Activated CD4-positive, alpha-beta T cell treated with anti-CD3 and anti-CD28 coated beads, Interleukin-2, Interleukin-6, amounts not matched to agents 100 ng/mL and 50 ng/mL, durations not matched to agents 16 hours and 8 hours (primary cell): ENCODE measurements around the gene NIPAL3.
"Not testable (repeated sequence)": the region's sequence is repeated elsewhere in the genome, so short reads cannot be mapped to it uniquely, and the experiment has no call there.

Experiments
- DNase-seq: peaks from one replicate; pipeline ENCODE4 v3.0.0-alpha.2; 2020

NIPAL3 gene

DNA sequence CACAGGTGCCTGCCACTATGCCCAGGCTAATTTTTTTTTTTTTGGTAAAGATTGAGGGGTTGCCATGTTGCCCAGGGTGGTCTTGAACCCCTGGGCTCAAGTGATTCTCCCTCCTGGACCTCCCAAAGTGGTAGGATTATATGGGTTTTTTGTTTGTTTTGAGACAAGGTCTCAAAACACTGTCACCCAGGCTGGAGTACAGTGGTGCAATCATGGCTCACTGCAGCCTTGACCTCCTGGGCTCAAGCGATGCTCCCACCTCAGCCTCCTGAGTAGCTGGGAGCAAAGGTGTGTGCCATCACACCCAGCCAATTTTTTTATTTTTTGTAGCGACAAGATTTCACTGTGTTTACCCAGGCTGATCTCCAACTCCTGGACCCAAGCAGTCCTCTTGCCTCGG lies 78.2 kb downstream of the NIPAL3 start:
- DNase-seq = no peak

DNA sequence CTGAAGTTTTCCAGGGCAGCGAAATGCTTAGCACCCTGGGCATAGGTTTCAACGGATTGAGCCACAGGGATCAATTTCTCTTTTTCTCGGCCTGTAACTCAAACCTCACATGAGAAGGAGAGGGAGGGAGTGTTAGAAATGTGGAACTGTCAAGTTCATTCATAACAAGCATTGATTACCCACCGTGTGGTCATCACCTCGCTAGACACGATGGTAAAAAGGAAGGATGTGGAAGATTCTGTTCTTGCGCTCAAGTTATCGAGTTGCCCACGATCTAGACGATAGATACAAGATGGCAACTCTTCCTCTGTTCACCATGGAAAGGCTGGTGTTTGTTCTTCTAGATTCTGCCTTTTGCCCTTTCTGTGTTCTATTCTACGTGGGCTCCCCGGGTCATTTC lies 83.0 kb downstream of the NIPAL3 start:
- no peak for DNase-seq

DNA sequence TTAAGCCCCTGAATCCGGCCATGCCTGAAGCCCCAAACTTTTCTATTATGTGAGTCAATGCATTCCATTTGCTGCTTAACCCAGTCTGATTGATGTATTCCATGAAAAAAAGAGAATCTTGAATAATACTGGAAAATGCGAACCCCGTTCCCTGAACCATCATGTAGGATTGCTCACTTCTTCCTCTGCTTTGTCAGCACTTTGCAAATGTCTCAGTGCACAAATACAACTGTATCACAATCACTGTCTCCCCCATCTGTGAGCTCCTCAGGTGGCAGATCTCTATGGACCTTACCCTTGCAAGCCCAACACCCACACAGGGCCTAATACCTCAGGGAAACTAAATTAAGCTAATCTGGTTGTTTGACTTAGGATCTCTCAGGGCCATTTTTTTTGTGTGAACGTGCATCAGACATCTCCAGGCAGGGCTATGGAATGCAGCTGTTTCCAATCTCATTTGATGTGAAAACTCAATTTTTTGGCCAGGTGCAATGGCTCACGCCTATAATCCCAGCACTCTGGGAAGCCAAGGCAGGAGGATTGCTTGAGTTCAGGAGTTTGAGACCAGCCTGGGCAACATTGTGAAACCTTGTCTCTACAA lies 84.9 kb downstream of the NIPAL3 start:
- no peak for DNase-seq

DNA sequence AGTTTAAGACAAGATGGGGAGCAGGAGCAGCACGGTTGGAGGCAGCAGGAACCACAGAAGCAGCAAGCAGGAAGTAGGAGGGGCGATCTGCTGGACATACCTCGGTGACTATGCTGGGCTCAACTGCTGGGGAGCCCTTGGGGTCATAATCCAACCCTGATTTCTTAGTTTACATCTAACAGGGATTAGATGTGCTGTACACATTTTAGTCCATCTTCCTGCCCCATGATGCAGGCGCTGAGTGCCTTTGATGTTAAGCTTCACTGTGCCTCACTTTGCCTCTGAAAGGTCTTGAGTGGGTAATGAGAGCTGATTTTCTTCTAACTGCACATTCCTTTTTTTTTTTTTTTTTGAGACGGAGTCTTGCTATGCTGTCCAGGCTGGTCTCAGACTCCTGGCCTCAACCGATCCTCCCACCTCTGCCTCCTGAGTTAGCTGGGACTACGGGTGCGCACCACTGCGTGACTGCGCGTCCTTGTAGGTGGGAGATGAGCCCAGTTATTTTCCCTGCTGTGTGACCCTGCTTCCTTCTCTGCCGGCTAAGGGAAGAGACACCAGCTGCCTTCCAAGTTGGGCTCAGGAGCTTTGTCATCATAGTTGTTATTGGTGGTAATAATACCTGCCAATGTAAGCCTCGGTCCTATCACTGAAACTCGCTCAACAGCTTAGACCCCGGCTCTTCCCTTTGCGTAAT lies 85.9 kb downstream of the NIPAL3 start:
- peak; percentile 69 for DNase-seq

DNA sequence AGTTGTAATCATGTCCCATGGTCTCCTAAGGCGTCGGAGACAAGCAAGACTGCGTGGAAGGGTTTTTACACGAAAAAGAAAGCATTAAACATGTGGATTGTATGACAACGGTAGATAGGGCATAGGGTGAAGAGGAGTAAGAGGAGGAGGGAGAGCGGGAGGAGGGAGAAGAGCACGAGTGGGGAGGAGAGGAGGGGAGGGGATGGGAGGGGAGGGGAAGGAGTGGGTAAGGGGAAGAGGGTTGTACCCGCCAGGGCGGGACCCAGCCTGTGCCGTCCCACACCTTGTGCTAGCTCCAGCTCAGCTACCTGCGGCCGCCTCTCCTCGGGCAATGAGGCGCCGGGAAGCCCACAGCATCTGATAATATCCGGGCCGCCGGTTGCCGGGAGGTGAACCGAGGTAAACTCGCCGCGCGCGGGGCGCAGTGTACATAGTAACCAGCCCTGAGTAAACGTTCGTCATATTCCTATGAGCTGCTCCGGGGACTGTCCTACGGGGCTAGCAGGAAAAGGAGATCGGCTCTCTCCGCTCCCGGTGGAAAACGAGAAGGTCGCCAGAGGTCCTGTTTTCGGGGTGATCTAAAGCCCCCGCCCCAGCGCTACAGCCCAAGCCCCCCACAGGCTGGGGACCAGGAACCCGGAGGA lies 86.6 kb downstream of the NIPAL3 start:
- peak; percentile 71 for DNase-seq

DNA sequence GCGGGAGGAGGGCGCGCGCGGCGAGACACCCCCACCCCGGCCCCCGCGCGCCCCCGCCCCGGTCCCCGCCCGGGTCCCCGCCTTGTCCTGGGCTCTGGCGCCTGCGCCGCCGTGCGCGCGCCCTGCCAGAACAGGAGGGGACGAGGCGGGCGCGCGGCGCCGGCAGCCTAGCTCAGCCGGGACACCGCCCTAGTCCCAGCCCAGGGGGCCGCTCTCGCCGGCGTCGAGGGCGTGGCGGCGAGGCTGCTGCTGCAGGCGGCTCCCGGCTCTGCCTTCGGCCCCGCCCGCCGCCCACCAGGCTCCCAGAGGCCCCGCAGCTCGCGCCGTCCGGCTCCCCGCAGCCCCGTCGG lies 87.1 kb downstream of the NIPAL3 start, which contains the start of gene RCAN3:
Gene RCAN3, plus strand, starts transcription at position 128 of the 350 bp plus-strand sequence. CDS start 11,537 bp downstream, outside the sequence.
- peak; percentile 94 for DNase-seq

DNA sequence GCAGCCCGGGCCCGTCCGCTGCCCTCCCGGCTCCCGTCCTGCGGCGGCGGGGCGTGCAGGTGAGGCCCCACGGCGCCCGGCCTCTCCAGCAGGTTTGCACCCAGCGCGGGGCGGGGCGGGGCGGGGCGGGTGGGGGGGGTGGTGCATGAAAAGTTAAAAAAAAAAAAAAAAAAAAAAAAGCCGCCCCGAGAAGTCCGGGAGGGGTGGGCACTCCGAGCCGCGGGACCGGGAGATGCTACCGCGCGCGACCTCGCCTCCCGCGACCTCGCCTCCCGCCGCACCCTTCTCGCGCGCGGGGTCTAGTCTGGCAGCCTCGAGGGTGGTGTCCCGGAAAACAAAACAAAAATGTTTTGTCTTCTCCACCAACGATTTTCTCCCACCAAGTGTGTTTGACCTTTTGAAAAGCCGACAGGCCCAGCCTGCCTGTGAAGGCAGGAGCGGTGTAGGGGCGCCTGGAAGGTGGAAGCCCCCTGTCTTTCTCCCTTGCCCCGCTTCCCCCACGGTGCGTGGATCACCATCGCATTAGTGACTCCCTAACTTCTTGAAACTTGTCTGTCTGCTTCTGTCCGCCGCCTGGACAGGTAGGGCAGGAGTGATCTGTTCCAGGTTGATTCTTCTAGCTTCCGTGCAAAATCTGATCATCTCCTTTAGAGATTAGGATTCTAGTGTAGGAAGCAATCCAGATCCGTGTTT lies 87.6 kb downstream of the NIPAL3 start:
- DNase-seq = no peak

DNA sequence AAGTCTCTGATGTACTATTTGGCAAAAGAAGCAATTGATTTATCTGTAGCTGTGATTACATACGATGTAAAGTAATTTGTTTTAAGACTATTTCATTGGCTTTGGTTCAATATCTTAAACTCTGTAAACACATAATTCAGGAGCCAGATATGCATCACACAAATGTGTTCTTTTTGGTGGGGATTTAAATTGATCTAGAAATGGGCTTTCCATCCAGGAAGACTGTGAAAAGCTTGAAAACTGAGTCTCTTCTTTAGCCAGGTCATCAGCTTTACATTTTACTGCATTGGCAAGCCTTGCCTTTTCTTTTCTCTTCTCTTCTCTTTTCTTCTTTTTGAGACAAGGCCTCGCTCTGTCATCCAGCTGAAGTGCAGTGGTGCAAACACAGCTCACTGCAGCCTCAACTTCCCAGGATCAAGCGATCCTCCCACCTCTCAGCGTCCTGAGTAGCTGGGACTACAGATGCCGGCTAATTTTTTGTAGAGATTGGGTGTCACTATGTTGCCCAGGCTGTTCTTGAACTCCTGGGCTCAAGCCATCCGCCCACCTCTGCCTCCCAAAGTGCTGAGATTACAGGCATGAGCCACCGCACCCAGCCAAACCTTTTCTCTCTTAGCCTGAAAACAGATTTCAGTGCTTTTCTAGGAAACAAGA lies 88.4 kb downstream of the NIPAL3 start:
- DNase-seq = no peak

DNA sequence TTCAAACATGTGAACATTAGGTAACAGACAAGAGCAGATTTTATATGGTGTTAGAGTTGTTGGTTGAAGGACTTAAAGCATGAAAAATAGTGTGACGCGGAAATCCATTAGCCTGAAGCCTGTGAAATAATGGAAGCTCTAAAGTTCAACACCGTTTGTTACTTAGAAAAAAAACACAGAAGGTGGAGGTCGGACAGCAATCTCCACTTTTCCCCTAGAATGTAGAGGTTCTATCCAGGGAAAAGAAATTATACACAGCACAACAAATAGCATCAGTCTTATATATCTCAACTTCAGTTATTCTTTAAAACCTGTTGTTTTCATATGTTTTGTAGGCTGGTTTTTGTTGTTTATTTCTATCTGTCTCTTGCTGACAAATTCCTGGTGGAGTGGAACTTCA lies 89.0 kb downstream of the NIPAL3 start:
- DNase-seq = no peak

DNA sequence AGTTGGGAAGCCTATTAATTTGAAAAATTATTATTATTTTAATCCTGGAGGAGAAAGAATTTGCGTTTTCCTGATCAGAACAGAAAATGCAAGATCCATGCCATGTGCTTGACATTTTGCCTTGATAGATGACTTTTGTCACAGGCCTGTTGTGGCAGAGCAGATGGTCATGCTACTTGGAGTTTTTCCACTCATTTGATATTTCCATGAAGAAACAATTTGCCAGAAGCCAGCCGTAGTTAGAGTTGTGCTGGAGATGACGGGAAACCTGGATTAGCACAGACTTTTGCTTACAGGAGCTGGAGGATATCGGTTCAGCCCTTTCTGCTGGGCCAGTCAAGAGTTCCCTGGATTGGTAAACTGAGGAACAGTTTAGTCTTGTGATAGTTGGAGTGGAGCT lies 90.2 kb downstream of the NIPAL3 start:
- no peak for DNase-seq

DNA sequence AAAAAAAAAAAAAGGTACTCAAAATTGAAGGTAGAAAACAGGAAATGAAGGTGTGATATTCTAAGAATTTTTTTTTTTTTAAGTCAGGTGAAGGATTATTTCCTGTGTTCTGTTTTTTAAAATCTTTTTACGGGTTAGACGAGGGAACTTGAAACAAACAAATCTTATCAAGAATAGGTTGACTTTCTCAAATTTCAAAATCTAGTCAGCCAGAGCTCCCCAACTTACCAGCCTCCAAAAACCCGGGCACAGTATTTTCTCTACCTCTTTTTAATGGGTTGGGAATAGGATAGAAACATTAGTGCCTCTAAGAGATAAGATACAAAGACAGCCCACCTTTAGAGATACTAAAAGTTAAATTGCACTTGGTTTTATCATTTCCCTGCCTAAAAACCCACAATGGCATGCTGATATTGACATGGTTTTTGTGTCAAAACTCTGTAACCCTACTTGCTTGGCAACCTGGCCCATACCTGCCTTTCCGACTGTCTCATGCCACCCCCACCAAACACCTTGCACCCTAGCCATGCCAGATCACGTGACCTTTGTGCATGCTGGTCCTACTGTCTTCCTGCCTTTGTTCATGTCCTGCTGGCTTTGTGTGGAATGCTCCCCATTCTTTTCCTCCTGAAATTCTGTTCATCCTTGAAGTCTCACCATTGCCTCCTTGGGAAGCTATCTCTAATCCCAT lies 91.2 kb downstream of the NIPAL3 start:
- DNase-seq = no peak

DNA sequence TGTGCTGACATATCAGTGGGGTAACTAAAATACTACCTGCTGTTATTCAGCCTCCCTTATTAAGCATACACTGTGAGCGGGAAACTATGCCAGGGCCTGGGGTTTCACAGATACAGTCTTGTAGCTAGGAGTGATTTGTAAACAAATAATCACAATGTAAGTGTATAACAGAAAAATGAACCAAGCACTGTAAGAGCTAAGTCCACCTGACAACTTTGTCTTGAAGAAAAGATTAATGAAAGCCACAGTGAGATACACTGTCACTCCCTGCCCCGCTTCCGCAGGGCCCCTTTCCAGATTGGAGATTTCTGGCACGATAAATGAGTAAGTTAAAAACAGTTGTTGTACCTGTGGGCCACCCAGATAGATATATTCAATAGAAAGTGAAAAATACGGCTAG lies 91.8 kb downstream of the NIPAL3 start:
- no peak for DNase-seq

DNA sequence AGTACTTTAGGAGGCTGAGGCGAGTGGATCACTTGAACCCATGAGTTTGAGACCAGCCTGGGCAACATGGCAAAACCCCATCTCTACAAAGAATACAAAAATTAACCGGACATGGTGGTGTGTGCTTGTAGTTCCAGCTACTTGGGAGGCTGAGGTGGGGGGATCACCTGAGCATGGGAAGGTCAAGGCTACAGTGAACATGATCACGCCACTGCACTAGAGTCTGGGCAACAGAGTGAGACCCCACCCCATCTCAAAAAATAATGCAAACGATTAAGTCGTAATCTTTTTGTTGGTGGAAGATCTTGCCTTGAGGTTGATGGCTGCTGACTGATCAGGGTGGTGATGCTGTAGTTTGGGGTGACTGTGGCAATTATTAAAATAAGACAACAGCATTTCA lies 93.3 kb downstream of the NIPAL3 start:
- DNase-seq = no peak

DNA sequence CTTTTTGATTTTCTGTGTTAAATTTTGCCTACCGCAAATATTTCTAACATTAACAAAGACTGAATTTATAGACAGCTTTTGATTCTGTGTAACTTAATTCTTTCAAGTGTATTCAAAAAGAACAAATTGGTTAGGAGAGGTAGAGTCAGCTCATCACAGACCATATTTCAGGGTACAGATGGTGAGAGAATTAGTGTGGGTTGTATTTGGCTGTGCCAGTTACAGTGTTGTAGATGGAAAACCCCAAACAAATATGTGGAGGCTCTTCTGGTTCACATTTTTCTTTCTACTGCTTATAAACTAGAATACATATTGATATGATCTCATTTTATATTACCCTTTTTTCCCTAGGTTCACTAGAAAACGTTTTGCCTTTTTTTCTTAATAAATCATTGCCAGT lies 98.1 kb downstream of the NIPAL3 start:
- no peak for DNase-seq

DNA sequence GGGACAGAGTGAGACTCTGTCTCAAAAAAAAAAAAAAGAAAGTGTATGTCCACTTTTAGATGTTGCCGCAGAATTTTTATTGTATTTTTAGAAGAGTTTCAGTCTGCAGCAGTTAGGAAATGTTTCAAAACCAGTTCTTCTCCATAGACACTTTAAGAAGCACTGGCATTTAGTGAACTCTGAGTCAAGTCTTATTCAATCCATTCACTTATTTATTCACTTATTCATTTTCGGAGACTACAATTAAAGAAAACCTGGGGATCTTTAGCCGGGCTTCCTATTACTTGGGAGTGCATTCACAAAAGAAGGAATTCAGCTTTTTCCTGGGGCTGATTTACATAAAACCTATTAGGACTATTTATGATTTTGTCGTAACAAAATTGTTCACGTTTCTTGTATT lies 99.3 kb downstream of the NIPAL3 start:
- no peak for DNase-seq

DNA sequence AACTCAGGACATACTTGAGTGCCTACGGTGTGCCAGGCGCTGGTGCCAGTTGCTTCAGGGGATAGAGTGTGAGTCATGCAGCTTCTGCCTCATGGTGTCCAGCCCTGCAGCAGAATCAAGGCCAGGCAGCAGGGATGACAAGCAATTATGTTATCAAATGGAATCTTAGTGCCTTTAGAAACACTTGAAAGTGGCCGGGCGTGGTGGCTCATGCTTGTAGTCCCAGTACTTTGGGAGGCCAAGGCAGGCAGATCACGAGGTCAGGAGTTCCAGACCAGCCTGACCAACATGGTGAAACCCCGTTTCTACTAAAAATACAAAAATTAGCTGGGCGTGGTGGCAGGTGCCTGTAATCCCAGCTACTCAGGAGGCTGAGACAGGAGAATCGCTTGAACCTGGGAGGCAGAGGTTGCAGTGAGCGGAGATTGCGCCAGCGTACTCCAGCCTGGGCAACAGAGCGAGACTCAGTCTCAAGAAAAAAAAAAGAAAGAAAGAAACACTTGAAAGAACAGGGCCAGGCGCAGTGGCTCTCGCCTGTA lies 100.1 kb downstream of the NIPAL3 start:
- not testable (repeated sequence) for DNase-seq

DNA sequence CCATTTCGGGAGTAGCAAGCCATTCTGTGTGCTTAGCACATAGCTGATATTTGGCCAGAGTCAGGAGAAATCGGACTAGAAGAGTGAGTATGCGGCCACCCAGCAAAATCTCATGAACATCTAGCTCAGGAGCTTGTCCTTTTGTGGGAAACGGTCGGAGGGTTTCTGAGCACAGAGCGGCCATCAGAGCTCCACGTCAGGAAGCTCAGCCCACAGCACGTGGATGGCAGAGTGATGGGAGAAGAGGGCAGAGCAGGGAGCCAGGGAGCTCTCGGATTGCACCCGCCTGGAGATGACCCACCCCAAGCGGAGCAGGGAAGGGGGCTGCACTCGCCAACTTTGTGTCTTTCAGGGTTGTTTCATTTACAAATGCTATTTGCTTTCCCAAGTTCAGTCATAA lies 100.9 kb downstream of the NIPAL3 start:
- DNase-seq = no peak

DNA sequence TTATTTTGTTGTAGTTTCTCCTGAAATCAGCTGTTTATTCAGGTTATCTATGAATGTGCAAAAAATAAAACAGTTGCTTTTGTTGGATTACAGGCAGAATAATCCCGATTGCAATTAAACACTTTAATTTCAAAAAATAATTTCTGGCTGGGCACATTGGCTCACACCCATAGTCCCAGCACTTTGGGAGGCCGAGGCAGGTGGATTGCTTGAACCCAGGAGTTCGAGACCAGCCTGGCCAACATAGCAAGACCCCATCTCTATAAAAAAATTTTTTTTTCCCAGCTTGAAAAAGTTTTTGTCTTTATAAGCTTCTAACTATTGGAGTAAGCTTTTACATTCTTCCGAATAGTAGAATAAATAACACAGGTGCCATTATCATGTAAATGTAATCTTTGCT lies 102.3 kb downstream of the NIPAL3 start:
- DNase-seq = no peak

DNA sequence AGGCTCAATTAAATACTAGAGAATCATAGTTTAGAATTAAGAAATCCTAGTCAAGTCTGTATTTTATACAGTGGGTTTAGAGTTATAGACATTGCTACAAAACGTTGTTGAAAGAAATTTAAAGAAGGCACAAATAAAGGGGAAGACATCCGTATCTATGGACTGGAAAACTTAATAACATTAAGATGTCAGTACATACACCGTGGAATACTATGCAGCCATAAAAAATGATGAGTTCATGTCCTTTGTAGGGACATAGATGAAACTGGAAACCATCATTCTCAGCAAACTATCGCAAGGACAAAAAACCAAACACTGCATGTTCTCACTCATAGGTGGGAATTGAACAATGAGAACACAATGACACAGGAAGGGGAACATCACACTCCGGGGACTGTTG lies 104.7 kb downstream of the NIPAL3 start:
- DNase-seq = not testable (repeated sequence)
